GM04504 (cell line): ENCODE data around the gene HEATR1.
"Not testable (repeated sequence)": the region's sequence is repeated elsewhere in the genome, so short reads cannot be mapped to it uniquely, and the experiment has no call there.

Experiments
- DNase-seq: peaks from one replicate; pipeline ENCODE4 v3.0.0-alpha.2; 2012; ENCODE audit warnings: low read depth

Gene HEATR1

DNA sequence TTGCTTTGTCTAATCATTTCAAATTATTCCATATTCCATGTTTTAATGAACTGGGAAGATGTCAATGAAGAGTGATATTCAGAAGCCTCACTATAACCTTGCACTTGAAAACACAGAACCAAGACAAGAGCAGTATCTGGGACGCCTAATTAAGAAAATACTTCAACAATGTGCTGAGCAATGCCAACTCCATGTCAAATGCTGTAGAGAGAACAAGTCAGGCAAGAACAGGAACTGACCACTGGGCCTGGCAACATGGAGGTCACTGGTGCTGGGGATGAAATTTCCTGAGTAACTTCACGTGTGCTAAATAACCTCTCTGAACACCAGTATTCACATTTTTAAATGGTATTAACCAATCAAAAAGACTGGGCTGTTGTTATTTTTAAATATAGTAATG is 22.8 kb downstream of the HEATR1 start:
- no peak for DNase-seq

DNA sequence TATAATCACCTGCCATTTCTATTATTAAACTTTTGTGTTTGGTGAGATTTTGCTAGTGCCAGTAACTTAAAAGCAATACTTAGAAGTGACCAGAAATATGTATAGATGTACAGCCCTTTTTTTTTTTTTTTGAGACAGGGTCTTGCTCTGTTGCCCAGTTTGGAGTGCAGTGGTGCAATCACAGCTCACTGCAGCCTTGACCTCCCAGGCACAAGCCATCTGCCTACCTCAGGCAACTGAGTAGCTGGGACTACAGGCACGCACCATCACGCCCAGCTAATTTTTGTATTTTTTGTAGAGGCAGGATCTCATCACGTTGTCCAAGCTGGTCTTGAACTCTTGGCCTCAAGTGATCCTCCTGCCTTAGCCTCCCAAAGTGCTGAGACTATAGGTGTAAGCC is 23.9 kb downstream of the HEATR1 start:
- DNase-seq: not testable (repeated sequence)

GRCh38 chr1:236578661-236579060 is 25.7 kb downstream of the HEATR1 start:
- DNase-seq: no peak

DNA sequence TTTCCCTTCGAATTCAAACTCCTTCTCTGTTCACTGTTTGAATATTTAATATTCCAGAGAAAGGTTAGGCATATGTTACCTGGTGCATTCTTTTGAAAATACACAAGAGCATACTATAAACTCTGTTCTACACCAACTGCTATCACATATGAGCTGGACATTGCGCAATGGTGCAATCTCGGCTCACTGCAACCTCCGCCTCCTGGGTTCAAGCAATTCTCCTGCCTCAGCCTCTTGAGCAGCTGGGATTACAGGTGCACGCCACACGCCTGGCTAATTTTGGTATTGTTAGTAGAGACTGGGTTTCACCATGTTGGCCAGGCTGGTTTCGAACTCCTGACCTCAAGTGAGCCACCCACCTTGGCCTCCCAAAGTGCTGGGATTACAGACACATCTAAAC is 27.3 kb downstream of the HEATR1 start:
- DNase-seq: not testable (repeated sequence)

GRCh38 chr1:236576004-236576403 is 28.3 kb downstream of the HEATR1 start:
- DNase-seq: peak; percentile 12

- peak; percentile 18 for DNase-seq
These were observed 28.8 kb downstream of the HEATR1 start for GRCh38 chr1:236575523-236575922.

DNA sequence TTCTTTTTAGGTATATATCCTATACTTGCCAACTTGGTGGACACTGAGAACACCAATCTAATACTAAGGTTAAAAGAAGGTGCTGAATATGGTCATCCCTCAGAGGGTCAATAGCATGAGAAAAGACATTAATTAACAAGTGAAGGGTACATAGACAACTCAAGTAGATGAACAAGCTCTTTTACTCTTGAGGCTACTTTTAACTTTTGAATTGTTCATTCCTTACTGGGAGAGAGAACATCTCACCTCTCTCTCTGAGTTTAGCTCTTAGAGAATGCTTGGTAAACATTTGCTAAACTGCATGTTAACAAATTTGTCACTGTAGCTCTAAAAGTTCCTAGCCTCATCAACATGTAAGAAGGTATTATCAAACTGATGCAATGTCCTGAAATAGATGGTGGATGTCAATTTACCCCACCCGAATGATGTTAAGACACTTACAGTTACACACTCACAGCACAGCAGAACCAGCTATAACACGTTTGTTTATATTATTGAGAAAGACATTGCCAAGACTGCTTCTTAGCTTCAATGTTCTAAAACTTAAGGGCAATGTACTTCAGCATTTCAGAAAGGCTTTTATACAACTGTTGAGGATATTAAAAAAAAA is 35.9 kb downstream of the HEATR1 start:
- DNase-seq: no peak

DNA sequence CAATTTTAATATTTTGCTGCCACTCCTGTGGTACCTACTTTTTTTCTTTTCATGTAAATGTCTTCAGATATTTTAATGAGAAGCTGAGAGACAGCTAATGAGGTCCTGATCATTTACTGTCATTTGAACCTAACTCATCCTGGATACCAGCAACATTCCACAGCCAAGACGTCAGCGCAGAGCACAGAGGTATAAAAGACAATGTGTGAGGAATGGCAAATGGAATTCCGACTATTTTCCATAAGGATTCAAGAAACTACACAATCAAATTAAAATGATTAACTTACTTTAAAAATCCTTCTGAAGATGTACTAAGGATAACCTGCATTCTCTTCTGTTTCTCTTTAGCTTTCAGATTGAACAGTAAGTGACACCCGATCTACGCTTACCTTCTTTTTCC is 38.8 kb downstream of the HEATR1 start:
- no peak for DNase-seq

DNA sequence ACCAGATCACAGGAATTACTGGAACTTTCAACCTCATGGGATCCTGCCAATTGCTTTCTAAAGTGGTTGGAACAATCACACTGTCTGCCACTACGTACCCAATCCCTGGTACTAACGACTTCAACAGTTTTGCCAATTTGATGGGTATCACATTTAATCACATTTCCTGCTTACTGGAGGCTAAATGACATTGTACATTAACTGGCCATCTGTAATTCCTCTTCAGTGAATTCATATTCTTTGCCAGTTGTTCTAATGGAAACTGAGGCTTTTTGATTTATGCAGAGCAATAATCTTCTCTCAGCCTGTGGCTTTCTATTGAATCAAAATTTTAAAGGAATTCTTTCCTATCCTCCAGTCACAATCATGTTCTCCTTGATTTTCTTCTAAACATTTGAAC is 42.3 kb downstream of the HEATR1 start:
- no peak for DNase-seq

- no peak for DNase-seq
These were observed 44.0 kb downstream of the HEATR1 start for GRCh38 chr1:236560213-236560771.

DNA sequence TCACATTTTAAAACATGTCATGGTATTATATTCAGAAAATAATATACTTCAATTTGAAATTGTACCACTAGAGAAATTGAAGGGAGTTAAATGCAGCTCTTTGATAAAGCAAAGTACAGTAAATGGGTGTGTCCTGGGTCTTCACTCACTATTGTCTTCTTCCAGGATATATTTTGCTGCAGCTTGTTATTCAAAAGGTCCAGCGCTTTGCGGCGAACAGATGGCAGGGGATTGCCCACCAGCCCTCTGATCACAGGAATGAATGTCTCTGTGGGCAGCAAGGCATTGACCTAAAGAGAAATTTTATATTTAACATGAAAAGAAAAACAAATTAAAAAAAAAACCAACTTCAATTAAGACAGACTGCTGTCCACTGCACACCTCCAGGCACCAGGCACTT is 45.5 kb downstream of the HEATR1 start:
- DNase-seq: no peak

GRCh38 chr1:236558081-236558480 is 46.2 kb downstream of the HEATR1 start:
- DNase-seq: no peak

DNA sequence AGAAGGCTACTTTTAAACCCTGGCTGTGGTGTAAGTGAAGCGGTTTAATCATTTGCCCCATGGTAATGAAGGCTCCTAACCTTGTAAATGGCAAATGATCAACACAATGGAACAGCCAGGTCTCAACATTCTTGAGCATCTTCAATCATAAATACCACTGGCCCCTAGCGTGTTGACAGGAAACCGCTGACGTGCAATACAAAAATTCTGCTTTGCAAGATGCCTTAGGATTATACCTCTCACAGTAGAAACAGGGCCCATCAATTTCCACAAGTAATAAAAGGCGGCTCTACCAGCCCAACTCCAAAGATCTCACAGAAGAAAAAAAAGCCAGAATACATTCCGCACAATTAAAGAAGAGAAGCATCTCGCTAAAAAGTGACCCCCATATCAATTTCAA is 47.7 kb downstream of the HEATR1 start:
- DNase-seq: no peak

GRCh38 chr1:236553370-236553769 is 50.9 kb downstream of the HEATR1 start:
- DNase-seq: no peak

GRCh38 chr1:236552901-236553300 is 51.4 kb downstream of the HEATR1 start:
- DNase-seq: no peak

DNA sequence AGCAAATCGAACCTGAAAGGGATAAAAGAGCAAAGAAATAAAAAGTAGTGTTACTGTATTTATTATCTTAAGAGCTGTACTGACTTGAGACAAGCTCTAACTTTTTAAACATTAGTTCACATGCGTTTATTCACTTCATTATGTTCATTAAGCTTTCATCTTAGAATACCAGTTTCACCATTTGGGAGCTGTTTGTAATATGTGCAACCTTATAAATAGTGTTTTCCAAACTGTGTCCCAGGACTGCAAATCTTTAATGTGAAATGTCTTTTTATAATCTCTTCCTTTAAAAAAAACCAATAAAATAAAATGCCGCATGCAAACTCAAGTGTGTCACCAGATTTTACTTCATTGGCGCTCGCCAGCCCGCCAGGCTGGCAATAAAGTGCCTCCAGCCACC is 52.2 kb downstream of the HEATR1 start:
- DNase-seq: no peak

GRCh38 chr1:236550961-236551851 is 53.1 kb downstream of the HEATR1 start:
- no peak for DNase-seq

GRCh38 chr1:236548452-236548851 is 55.9 kb downstream of the HEATR1 start:
- no peak for DNase-seq

GRCh38 chr1:236545621-236546169 is 58.6 kb downstream of the HEATR1 start:
- no peak for DNase-seq

- no peak for DNase-seq
These were observed 61.1 kb downstream of the HEATR1 start for GRCh38 chr1:236543065-236543669.

GRCh38 chr1:236541710-236542109 is 62.6 kb downstream of the HEATR1 start:
- DNase-seq: no peak

GRCh38 chr1:236540813-236541465 is 63.4 kb downstream of the HEATR1 start:
- no peak for DNase-seq
